Smooth muscle cell of the brain vasculature (primary cell): Measurements from ENCODE around the gene ST6GALNAC3.

Experiments
- DNase-seq: peaks from one replicate; pipeline ENCODE4 v3.0.0-alpha.2; 2012; ENCODE audit warnings: low read depth, low spot score

ST6GALNAC3 gene

GRCh38 chr1:76577525-76578185, 503.1 kb downstream of the ST6GALNAC3 start:
- DNase-seq = no peak

DNA sequence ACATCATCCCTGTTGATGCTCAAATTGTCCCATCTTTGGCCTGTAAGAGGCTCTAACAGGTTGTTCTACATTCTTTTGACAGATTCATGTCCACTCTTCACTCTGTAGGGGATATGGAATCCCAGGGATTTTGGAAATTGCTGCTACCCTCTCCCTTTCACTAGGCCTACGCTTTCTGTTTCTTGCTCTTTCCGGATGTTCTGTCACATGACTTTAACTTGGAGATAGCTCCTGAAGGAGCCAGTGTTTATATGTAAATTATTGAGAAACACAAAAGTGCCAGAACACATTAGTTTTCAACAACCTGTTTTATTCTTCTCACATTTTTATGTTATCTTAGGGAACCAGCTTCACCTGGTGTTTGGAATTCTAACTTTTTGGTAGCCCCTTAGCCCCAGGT, 505.7 kb downstream of the ST6GALNAC3 start:
- DNase-seq = no peak

- DNase-seq = no peak
Observed at GRCh38 chr1:76581712-76582111, 507.2 kb downstream of the ST6GALNAC3 start.

- DNase-seq = no peak
Observed at GRCh38 chr1:76583235-76583868, 508.8 kb downstream of the ST6GALNAC3 start.

DNA sequence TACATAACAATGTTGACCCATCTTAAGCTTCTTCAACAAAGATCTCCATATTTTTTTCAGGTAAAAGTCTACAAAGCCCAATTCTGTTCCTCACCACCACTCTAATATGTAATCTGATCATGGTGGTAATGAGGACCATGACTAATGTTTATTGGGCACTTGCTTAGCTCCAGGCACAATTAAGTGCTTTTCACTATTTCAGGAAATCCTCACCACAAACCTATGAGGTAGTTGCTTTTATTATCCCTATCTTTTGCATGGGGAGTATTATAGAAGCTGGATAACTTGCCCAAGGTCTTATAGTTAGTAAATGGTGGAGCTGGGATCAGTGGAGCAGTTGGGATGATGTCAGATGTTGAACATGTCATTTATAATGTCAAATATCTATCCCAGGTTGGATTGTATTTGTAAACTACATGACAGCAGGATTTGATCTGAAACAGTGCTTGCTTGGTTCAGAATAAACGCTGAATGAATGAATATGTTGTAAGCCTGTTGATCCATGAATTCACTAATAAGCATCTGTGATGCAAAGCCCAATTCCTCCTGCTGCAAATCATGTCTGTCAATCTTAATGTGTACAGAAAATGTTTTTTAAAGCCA, 509.4 kb downstream of the ST6GALNAC3 start:
- no peak for DNase-seq

DNA sequence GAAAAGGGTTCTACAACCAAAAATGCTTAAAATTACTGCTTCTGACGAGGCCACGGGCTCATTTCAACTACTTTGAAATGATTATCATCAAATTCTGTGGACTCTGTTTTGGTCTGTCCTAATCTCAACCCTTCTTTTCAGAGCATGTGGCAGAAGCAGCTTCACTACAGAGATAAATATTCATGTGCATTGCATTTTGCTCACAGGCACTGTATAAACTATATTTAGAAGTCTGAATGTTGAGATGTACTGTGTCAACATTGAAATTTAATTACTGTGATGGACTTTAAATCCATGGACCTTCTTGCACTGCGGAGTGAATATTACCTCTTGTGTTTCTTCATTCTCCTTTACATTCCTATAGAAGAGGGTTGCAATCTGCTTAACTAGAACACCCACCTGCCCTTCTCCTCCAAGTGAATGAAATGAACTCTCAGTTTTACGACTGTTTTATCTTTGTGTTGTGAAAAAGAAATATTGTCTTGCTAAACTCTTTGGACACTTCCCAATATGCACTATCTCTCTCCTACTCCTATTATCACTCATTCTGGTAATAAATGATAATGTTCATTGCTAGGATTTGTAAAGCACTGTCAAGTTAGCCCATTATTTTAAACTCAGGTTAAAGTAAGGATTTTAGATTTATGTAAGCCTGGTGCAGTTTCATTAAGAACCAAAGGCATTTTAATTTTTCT, 511.6 kb downstream of the ST6GALNAC3 start:
- no peak for DNase-seq

DNA sequence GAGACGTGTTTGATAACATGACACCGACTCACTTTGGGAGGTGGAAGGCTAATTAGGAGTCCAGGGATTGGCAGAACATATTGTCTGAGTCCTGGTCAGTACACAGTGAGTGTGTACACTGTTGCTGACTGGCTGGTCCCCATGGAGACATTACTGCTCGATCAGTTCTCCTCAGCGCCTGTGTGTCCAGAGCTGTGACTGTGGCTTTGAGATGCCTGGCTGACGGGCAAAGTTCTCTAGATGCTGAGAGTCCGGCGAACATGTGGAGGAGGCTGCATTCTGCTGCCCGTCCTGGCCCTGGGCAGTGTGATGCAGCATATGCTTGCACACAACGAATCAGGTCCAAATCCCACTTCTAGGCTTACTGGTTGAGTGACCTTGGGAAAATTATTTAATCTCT, 512.7 kb downstream of the ST6GALNAC3 start:
- no peak for DNase-seq

- no peak for DNase-seq
Observed at GRCh38 chr1:76591461-76591860, 516.9 kb downstream of the ST6GALNAC3 start.

DNA sequence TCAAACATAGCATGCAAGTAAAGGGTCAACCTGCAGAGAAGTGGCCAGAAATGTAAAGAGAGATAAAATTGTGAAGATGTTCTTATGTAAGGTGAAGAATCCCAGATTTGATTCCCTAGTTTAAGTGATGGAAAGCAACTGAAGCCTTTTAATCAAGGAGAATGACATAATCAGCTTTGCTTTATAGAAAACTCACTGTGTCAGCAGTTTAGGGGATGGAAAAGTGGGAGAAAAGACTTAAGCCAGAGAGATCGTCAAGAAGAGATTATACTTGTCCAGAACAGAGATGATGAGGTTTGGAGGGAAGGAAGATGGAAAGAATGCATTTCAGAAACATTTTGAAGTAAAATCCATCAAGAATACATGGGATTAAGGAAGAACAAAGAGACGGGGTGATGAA, 517.4 kb downstream of the ST6GALNAC3 start:
- no peak for DNase-seq

- no peak for DNase-seq
Observed at GRCh38 chr1:76593141-76593540, 518.6 kb downstream of the ST6GALNAC3 start.

DNA sequence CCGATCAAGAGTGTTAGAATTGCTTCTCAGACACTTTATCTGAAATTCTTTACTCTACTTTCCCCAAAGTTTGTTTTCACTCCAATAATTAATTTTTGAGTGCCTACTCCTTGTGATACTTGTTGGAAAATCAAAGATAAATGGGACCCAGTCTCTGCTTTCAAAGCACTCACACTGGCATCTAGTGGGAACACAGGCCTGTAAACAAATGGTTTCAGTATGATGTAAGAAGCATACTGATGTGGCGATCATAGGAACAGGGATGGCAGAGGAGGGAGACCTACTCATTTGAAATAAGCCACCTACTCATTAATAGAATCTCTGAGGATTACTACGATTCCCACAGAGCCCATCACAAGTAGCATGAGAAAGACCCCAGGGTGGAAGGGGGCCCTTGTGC, 519.1 kb downstream of the ST6GALNAC3 start:
- no peak for DNase-seq

DNA sequence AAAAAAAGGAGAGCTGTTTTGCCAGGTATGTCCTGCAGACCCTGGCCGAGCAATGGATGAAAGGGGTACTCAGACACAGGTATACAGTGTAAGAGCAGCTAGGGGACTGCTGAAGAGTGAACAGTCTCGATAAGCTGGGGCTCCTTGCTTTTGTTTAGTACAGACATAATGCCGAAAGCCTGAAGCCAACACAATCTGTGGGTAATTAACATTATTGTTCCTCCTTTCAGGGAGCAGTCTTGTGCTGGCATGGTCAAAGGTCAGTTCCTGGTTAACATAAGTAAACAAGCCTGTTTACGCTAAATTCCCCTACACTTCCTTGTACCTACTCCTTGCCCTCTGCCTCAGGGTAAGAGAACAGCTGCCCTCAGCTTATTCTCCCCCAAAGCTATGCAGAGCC, 520.5 kb downstream of the ST6GALNAC3 start:
- no peak for DNase-seq

GRCh38 chr1:76601465-76601864, 526.9 kb downstream of the ST6GALNAC3 start:
- no peak for DNase-seq

DNA sequence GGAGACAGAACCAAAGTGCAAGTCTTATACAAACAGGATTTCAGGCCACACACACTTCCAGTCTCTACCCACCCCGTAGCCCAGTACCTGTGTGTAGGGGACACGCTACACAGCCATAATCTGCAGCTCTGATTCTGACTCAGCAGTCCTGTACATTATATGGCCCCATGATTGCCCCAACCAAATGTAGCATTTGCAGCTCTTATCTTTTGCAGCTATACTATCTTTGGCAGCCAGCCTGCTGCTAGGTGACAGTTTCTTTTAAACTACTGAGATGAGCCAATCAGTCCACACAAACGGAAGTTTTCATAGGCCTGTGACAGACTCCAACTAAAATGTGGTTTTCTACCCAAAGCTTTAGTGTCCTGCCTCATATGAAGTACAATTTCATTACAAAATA, 533.2 kb downstream of the ST6GALNAC3 start:
- DNase-seq = no peak

GRCh38 chr1:76611770-76612445, 537.4 kb downstream of the ST6GALNAC3 start:
- DNase-seq = no peak

GRCh38 chr1:76613886-76614285, 539.3 kb downstream of the ST6GALNAC3 start:
- DNase-seq = no peak

DNA sequence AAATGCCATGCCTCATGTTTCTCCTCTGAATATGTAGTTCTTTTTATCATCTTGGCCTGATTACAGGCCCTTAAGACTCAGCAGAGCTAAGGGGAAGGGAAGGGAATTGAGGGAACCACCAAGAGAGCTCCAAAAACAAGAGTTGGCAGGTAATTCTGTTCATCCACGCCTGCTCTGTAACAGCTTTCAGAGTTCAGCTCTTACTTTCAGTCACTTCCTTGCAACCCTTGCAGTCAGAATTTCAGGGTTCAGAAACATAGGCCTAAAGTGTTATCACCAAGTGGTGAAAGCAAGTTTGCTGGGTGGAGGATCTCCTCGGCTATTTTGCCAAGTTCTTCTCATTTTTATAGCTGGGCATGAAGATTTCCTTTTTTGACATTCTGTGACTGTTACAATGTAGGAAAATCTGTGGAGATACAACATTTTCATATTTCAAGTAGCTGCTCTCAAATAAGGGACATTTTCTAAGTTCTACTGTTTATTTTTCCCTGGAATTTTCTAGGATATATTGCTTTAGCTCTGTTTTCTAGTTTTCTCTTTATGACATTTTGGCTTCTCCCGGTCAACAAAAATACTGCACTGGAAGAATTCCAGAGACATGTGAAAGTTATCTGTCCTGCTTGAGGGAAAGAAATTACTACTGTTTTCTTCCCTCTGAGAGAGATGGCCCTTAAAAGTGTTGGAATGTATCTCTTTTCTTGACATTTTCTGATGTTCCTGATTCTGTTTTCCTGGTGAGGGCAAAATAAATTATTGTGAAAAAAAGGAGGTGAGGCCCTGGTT, 540.9 kb downstream of the ST6GALNAC3 start:
- DNase-seq = no peak

DNA sequence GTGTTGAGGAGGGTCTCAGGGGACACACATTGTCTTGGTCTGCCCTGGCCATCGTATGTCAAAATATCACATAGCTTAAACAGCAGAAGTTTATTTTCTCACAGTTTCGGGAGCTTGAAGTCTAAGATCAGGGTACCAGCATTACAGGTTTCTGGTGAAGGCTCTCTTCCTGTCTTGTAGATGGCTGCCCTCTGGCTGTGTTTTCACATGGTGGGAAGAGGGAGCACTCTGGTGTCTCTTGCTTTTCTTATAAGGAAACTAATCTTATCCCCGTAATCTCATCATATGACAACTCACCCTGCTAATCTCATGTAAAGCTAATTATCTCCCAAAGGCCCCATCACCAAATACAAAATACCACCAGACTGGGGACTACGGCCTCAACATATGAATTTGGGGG, 545.8 kb downstream of the ST6GALNAC3 start:
- no peak for DNase-seq

DNA sequence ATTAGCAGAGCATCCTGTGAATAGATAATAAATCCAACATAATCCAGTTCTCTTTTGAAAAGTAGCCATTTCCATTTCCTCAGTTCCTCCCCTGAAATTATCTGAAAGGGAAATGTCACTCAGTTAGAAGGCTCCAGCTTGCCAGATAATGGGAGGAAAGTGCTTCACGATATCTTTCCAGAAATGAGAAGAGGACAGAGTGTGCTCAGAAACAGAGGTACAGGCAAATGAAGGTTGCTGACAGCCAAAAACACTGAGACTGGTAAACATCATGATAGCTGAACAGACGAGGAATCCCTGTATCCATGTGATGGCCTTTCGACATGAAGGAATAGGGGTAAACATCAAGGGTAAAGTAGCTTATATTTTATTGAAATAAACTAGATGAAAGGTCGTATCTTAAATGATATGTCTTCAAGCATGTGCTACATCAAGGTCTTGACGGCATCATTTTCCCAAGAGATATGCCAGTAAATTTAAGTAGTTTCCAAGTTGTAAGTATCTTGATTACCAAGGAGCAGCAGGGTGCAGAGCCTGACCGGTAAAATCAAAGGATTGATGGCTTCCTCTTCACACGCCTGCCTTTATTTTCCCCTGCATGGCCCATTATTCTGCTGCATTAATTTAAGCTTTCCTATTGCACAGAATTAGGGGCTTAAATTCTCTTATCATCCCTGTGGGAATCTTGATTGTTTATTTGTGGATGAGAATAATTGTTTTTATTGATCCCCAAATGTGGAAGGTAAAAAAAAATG, 548.4 kb downstream of the ST6GALNAC3 start:
- DNase-seq = no peak

- DNase-seq = no peak
Observed at GRCh38 chr1:76625886-76626678, 551.5 kb downstream of the ST6GALNAC3 start.
